ENCODE results near the gene FGF23.
A peak's percentile ranks its signal among the peaks of the same experiment; 100 is the strongest.

The FGF23 gene

DNA sequence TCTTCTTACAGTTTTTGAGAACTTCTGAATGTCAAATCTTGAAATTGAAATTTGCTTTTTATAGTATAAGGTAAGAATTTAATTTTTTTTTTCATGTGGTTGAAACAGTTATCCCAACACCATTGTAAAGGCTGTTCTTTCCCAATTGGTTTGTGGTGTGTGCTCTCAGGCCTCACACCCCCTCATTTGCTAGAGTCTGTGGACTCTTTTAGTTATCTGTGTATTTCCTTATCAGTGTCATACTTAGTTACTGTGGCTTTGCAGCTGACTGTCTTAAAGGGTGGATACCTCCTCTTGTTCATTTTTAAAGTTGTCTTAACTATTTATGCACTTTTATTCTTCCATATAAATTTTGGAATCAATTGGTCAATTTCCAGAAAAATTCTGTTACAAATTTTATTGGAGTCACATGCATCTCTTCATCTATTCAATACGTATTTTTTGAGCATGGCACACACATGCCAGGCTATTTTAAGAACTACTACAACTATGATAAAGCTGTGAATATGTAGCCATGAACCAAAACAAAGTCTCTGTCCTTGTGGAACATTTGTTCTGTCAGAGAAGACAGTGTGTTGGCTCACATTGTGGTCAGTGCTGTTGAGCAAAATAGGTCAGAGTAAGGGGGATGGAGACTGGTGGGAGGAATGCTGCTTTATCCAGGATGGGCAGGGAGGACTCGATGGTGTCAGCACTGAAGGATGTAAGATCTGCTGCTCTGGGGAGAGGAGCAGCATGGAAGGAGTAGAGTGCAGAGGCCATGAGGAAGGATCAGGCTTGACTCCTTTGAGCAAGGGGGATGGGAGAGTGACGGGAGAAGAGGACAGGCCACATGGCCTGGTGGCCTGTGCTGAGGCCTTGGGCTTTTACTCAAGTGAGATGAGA is 24.1 kb downstream of the FGF23 start:
- H3K27me3 Mint-ChIP-seq: no peaks in the 10 kb centered on the region
- H3K36me3 Mint-ChIP-seq: peaks cover 27% of the 10 kb centered on the region
- no peak overlapping the region for H3K4me3 Mint-ChIP-seq
- H3K9me3 Mint-ChIP-seq: no peaks in the 10 kb centered on the region
- no peaks in the 10 kb centered on the region for H3K4me1 Mint-ChIP-seq
- no peak overlapping the region for H3K27ac Mint-ChIP-seq
- no peak for ATAC-seq

DNA sequence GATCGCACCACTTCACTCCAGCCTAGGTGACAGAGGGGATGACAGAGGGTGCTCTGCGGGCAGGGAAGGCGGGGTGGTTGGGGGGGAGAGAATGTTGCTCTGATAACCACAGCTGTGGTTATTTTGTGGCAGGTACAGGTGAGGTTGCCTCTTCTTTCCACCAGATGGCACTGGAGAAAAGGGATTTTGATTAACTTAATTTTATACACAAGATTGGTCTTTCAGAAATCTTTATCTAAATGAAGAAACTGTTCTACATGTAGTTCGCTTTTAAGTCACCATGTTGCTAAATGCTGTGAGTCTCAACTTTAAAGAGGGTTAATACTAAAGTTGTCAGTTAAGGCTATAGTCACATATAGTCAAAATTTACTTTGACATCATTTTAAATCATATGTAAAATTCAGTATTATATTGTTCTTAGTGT is 25.7 kb downstream of the FGF23 start:
- Mint-ChIP-seq H3K27ac (no peak overlapping the region), H3K36me3 (peaks cover 38% of the 10 kb centered on the region), H3K4me3 (no peak overlapping the region), H3K27me3 (no peaks in the 10 kb centered on the region), H3K9me3 (no peaks in the 10 kb centered on the region), H3K4me1 (no peaks in the 10 kb centered on the region)
- no peak for ATAC-seq

DNA sequence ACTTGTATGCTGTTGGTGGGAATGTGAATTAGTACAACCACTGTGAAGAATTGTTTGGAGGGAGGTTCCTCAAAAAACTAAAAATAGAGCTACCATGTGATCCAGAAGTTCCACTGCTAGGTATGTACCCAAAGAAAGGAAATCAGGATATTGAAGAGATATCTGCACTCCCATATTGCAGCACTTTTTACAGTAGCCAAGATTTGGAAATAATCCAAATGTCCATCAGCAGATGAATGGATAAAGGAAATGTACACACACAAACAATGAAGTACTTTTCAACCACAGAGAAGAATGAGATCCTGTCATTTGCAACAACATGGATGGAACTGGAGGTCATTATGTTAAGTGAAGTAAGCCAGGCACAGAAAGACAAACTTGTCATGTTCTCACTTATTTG is 32.6 kb downstream of the FGF23 start:
- H3K4me3 Mint-ChIP-seq: no peak overlapping the region

DNA sequence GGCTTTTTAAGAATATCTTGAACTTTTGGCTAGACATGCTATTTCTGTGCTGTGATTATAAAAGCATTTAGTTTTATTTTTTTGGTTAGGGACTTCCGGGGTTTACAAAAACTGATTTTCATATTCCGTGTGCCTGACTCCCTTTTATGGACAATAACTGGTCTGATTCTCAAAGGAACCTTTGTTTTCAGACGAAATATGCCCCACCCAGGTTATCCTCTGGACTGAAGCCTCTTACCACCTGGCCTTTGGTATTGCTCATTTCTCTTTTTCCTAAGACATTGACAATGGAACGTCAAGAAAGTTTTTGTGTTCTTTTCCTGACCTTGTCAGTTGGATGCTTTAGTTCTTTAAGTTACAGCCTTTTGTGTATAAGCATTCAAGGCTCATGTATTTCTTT is 47.7 kb downstream of the FGF23 start:
- Mint-ChIP-seq H3K36me3 (peaks cover 46% of the 10 kb centered on the region), H3K27me3 (no peaks in the 10 kb centered on the region), H3K27ac (no peak overlapping the region), H3K4me3 (no peak overlapping the region), H3K9me3 (no peaks in the 10 kb centered on the region), H3K4me1 (peaks cover 23% of the 10 kb centered on the region)
- no peak for ATAC-seq

More for the DNA sequence above, 32.6 kb downstream of the FGF23 start:
- Mint-ChIP-seq H3K9me3 (peaks cover 5% of the 10 kb centered on the region), H3K27me3 (no peaks in the 10 kb centered on the region), H3K4me1 (no peaks in the 10 kb centered on the region), H3K36me3 (peaks cover 47% of the 10 kb centered on the region), H3K27ac (no peak overlapping the region)
- no peak for ATAC-seq

DNA sequence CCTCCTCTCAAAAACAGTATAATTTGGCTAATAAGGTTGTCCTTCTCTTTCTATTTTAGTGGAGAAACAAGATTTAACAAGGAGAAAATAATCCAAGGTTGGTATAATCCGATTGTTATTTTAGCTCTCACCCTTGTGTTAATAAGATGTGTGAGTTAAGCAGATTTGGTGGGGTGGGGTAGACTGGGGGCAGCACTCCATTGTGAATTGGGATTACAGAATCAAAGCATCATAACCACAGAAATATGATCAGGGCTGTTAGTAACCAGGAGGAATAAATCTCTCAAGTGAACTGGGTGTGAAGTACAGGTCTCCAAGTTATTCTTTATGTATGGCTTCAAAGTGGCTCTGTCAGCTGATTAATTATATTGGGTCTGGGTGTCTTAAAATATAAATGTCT is 48.3 kb downstream of the FGF23 start:
- peak overlapping the region; percentile 24 for H3K27ac Mint-ChIP-seq
- H3K4me3 Mint-ChIP-seq: no peak overlapping the region
- H3K9me3 Mint-ChIP-seq: no peaks in the 10 kb centered on the region
- H3K27me3 Mint-ChIP-seq: no peaks in the 10 kb centered on the region
- no peak for ATAC-seq
- H3K36me3 Mint-ChIP-seq: peaks cover 41% of the 10 kb centered on the region
- H3K4me1 Mint-ChIP-seq: peaks cover 23% of the 10 kb centered on the region

DNA sequence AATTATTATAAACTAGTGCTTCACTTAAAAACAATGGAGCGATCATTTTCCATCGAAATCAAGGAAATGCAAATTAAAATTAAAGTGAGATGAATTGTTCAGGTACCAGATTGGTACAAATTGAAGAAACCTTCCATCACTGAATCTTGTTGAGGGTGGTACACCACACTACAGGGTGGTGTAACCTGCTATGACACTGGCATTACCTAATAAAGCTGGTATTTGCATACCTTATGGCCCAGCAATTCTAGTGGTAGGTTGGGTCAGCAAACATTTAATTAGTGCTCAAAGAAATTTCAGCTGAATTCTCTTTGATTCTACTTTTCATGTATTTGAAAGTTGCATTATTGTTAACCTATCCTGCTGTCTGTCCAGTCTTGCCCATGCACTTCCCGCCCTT is 49.3 kb downstream of the FGF23 start:
- H3K27ac Mint-ChIP-seq: no peak overlapping the region
- no peak overlapping the region for H3K4me3 Mint-ChIP-seq
- no peaks in the 10 kb centered on the region for H3K9me3 Mint-ChIP-seq
- no peaks in the 10 kb centered on the region for H3K27me3 Mint-ChIP-seq
- H3K36me3 Mint-ChIP-seq: peaks cover 31% of the 10 kb centered on the region
- no peak for ATAC-seq
- H3K4me1 Mint-ChIP-seq: peaks cover 21% of the 10 kb centered on the region

DNA sequence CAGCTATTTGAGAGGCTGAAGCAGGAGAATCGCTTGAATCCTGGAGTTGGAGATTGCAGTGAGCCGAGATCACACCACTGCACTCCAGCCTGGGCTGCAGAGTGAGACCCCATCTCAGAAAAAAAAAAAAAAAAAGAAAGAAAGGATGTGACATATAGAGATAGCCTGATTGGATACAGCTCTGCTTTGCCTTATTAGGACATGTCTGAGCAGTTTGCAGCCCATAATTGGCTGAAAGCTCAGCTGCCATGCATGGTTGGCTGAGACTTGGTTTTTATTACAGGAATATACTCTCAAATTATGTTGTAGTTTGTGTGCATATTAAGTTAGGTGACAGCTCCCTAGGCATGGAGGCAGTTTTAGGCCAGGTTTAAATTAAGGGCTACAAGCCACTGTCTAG is 52.2 kb downstream of the FGF23 start:
- no peaks in the 10 kb centered on the region for H3K27me3 Mint-ChIP-seq
- ATAC-seq: no peak
- H3K4me3 Mint-ChIP-seq: no peak overlapping the region
- H3K36me3 Mint-ChIP-seq: peaks cover 28% of the 10 kb centered on the region
- no peak overlapping the region for H3K27ac Mint-ChIP-seq
- H3K9me3 Mint-ChIP-seq: no peaks in the 10 kb centered on the region
- peaks cover 35% of the 10 kb centered on the region for H3K4me1 Mint-ChIP-seq

DNA sequence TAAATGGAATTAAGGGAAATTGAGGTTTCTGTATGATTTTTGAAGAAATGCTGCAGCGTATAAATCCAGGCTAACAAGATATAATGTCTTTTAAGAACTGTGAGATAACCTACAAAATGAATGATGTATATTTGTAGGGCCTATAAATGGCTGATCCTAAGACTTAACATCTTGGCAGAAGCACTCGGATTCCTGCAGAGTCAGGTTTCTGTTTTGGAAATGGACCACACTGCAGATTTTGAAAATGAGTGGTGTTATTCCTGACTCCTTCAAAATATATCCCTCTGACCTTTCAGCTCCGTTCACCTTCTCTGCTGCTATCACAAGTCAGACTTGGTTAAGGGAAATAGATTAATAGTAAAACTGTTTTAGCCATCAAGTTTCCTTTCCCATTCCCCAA is 53.5 kb downstream of the FGF23 start:
- H3K4me3 Mint-ChIP-seq: no peak overlapping the region
- H3K9me3 Mint-ChIP-seq: no peaks in the 10 kb centered on the region
- H3K27ac Mint-ChIP-seq: no peak overlapping the region
- H3K4me1 Mint-ChIP-seq: peaks cover 40% of the 10 kb centered on the region
- H3K27me3 Mint-ChIP-seq: no peaks in the 10 kb centered on the region
- no peak for ATAC-seq
- peaks cover 28% of the 10 kb centered on the region for H3K36me3 Mint-ChIP-seq

DNA sequence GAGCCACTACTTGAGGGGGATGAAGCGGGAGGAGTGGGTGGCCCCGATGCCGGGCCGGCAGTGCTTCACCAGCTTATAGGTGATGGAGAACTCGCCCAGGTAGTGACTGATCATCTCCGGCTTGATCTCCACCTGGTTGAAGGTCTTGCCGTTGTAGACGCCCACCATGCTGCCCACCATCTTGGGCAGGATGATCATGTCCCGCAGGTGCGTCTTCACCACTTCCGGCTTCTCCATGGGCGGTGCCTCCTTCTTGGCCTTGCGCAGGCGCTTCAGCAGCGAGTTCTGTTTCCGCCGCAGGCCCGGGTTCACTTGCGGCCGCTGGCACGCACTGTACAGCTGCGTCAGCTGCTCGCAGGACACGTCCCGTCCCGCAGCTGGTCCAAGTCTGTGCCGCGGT is 55.1 kb downstream of the FGF23 start:
- Mint-ChIP-seq H3K9me3 (no peaks in the 10 kb centered on the region), H3K4me3 (no peak overlapping the region), H3K27ac (no peak overlapping the region), H3K36me3 (peaks cover 18% of the 10 kb centered on the region), H3K27me3 (no peaks in the 10 kb centered on the region), H3K4me1 (peaks cover 45% of the 10 kb centered on the region)
- no peak for ATAC-seq

DNA sequence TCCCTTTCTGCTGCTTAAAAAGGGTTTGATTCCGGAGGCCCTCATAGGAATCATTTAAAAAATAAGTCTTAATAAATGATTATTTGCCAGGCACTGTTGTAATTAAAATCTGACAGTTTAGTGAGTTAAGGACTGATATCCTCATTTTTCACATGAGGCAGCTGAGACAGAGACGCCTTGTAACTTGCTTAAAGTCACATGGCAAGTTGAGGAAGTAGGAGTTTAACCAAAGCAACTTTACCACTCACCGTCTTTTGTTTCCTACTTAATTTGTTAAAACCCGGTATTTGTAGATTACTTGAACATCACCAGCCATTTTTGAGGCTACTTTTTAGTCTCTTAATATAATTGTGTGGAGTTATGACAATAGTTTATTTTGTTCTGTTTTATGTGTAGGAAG is 56.1 kb downstream of the FGF23 start:
- peaks cover 12% of the 10 kb centered on the region for H3K36me3 Mint-ChIP-seq
- no peaks in the 10 kb centered on the region for H3K27me3 Mint-ChIP-seq
- H3K27ac Mint-ChIP-seq: no peak overlapping the region
- H3K9me3 Mint-ChIP-seq: no peaks in the 10 kb centered on the region
- H3K4me3 Mint-ChIP-seq: no peak overlapping the region
- no peak for ATAC-seq
- peaks cover 40% of the 10 kb centered on the region for H3K4me1 Mint-ChIP-seq

DNA sequence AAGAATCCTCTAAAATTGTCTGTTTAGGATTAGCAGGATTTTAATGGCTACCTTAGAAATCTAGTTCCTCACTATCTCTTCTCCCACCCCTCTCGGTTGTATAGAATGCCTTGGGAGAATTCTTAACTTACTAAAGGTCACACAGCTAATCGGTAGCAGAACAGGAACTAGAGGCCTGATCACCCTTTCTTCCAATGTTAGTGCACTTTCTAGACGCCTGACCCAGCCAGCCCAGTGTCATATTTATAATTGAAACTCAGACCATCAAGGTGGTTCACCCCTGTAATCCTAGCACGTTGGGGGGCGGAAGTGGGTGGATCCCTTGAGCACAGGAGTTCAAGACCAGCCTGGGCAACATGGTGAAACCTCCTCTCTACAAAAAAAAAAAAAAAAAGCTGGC is 56.8 kb downstream of the FGF23 start:
- Mint-ChIP-seq H3K4me1 (peaks cover 40% of the 10 kb centered on the region), H3K27ac (peak overlapping the region; percentile 95), H3K9me3 (no peaks in the 10 kb centered on the region), H3K36me3 (peaks cover 12% of the 10 kb centered on the region), H3K4me3 (peak overlapping the region; percentile 96), H3K27me3 (no peaks in the 10 kb centered on the region)
- ATAC-seq: no peak

DNA sequence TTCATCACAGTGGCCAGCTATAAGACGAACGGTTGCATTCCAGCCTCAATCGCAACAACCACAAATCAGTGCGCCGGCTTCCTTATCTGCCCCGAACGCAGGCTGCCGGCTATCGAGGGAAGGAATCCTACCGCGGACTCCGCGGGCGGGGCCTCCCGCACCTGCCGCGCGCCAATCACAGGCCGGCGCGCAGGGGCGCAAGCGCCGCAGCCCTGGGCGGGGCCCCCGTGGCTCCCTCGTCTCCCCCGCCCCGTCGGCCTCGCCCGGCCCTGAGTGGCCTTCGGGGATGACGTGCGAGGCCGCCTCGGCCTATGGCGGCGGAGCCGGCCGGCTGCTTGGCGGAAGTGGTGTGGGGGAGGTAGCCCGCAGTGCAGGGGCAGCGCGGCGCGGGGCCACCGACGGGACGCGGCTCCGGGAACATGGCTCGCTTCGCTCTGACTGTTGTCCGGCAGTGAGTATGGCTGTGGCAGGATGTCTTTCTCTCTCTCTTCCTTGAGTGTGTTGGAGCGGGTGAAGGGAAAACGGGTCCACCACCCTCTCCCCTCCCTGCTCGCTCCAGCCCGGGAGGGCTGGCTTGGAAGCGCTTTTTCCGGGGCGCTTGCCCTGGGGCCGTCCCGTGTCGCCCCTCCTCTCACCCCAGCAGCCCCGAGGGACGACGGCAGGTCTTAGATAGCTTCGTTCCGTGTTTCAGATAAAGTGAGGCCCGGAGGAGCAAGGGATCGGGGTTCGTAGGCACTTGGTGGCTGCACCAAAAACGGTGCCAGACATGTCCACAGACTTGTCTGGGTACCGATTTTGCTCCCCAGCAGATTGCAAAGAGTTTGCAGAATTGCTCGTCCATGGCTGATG is 58.4 kb downstream of the FGF23 start, which contains the start of gene TIGAR:
Gene TIGAR, plus strand, starts transcription at position 361 of the 849 bp plus-strand sequence. Its CDS starts 59 bp downstream, at position 420.
- Mint-ChIP-seq H3K27me3 (no peaks in the 10 kb centered on the region), H3K36me3 (peaks cover 12% of the 10 kb centered on the region), H3K4me1 (peaks cover 40% of the 10 kb centered on the region), H3K4me3 (peak within 1 kb of the TSS; percentile 96), H3K27ac (peak within 1 kb of the TSS; percentile 95), H3K9me3 (no peaks in the 10 kb centered on the region)
- ATAC-seq: peak; percentile 99

DNA sequence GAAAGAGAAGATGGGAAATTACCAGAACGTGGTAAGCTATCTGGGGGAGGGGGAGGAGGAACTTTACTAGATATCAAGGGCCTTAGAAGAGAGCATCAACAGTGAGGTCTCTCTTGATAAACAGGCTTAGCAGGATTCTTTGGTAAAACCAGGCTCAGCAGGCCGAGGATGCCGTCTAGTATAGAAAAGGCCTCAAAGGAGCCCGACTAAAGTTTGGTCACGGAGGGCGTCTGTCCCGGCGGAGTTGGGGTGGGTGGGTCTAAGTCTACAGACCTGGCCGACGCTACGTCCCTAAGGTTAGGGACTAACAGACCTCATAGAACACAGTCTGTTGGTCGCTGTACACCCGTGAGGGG is 59.0 kb downstream of the FGF23 start:
- no peaks in the 10 kb centered on the region for H3K9me3 Mint-ChIP-seq
- H3K27ac Mint-ChIP-seq: peak overlapping the region; percentile 95
- H3K4me1 Mint-ChIP-seq: peaks cover 40% of the 10 kb centered on the region
- ATAC-seq: peak; percentile 76
- H3K4me3 Mint-ChIP-seq: peak overlapping the region; percentile 96
- no peaks in the 10 kb centered on the region for H3K27me3 Mint-ChIP-seq
- H3K36me3 Mint-ChIP-seq: peaks cover 12% of the 10 kb centered on the region

All from stimulated activated memory B cell treated with anti-CD40 and anti-IgM and Interleukin-4, amounts not matched to agents 10 μg/mL and 1 μg/mL and 100 μg/mL, for 72 hours (primary cell).